Measurements from ENCODE around the gene FOXN4. TPM values are rescaled to one million over a fixed set of nuclear protein-coding genes. Genes with fewer than 3 reads are reported as not detected.

FOXN4 gene
- total RNA-seq, 1 donor = under 0.01 TPM

DNA sequence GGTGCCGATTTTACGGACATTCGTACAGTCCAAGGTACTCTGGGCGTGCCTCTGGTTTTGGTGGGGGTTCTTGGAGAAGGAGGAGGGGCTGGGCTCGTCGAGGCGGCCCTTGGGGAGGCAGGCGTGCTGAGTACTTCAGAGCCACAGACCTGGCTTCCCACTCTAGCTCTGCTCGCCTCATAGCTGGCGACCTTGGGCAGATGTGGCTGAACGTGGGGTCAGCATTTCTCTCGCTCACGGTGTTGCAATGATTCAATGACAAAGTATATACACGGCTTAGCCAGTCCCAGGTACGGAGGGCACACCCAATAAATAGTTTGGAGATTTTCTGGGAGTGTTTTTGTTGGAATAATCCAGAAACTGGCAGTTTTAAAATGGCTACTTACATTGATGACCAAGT is 75.1 kb downstream of the FOXN4 start:
- no peak for DNase-seq (ENCODE audit: low read depth in 2 of 3, low spot score in 2 of 3)

DNA sequence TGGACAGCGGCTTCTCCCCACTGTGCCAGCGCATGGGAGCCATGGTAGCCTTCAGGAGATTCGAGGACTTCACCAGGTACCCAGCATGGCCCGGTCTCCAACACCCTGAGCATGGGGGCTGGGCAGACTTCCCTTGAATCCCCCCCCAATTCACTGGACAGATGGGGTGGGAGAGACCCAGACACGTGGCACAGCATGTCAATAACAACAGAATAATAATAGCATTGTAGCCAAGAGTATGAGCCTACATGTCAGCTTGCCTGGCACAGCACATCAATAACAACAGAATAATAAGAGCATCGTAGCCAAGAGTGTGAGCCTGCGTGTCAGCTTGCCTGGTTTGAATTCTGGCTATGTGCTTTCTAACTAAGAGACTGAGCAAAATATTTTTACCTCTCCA is 76.4 kb downstream of the FOXN4 start:
- no peak for DNase-seq (ENCODE audit: low read depth in 2 of 3, low spot score in 2 of 3)

DNA sequence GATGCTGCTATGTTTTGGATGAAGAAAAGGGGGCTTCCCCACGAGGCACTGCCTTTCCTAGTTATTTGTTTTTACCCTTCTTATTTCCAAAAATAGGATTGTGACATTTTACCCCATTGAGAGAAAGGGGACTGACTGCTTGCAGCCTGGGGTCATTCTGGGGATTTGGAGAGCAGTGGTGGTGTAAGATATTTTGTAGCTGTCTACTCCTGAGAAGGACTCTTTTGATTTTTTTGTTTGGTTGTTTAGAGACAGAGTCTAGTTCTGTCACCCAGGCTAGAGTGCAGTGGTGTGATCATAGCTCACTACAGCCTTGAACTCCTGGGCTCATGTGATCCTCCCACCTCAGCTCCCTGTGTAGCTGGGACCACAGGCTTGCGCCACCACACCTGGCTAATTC is 78.9 kb downstream of the FOXN4 start:
- DNase-seq (ENCODE audit: low read depth in 2 of 3, low spot score in 2 of 3) = no peak

DNA sequence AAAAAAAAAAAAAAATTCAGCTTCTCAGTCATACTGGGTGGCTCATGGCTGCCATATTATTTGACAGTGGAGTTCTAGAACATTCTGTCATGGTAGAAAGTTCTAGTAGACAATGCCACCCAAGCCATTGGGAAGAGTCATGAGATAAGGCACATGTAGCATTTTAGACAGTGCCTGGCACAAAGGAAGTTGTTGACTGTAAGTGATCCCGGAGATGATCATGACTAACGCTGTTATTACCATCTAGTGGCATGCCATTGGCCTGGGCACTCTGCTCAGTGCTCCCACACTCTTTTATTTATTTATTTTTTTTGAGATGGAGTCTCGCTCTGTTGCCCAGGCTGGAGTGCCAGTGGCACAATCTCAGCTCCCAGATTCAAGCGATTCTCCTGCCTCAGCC is 80.4 kb downstream of the FOXN4 start:
- no peak for DNase-seq (ENCODE audit: low read depth in 2 of 3, low spot score in 2 of 3)

Other genes with a start within 250 kb of the FOXN4 start
- gene ALKBH2, start 215.8 kb downstream of the FOXN4 start, total RNA-seq = 22.6 TPM
- gene UNG, start 211.7 kb downstream of the FOXN4 start, total RNA-seq = 28.3 TPM
- gene ACACB, start 192.7 kb downstream of the FOXN4 start, total RNA-seq = 28.8 TPM
- not detected for gene MYO1H, start 38.6 kb upstream of the FOXN4 start, total RNA-seq
- gene KCTD10, start 168.0 kb upstream of the FOXN4 start, total RNA-seq = 36.9 TPM
- gene UBE3B, start 168.3 kb upstream of the FOXN4 start, total RNA-seq = 21.0 TPM

Data from hematopoietic multipotent progenitor cell (in vitro differentiated cells).